WTC11 (cell line): Measurements from ENCODE around the gene BTBD10. TPM values are rescaled to one million over a fixed set of nuclear protein-coding genes. Genes with fewer than 3 reads are reported as not detected.

ENCODE experiments used
- ATAC-seq: fragments of 200-7000 bp; cut with Tn5 transposase; 2 replicates; pipeline ENCODE4 v1.10.0; 2021; ENCODE audit warnings: mild to moderate bottlenecking, moderate library complexity
- CTCF ChIA-PET: fragments of 300-600 bp; sonication (Branson Sonifier 250); formaldehyde crosslinking; loops from one replicate; lab custom pipeline; 2021; ENCODE audit warnings: antibody characterized with exemption; lab: Charles Lee
- POLR2A ChIA-PET: fragments of 350-600 bp; sonication (Branson Sonifier 250); formaldehyde crosslinking; loops from one replicate; lab custom pipeline; 2021; ENCODE audit warnings: antibody characterized with exemption; lab: Charles Lee
- DNase-seq: peaks from one replicate; pipeline ENCODE4 v3.0.0; 2021; ENCODE audit warnings: low spot score
- H3K27ac Mint-ChIP-seq: 2 replicates; pipeline ENCODE4 v1.8.0; 2021; ENCODE audit warnings: mixed read lengths
- H3K27me3 Mint-ChIP-seq: 2 replicates; pipeline ENCODE4 v1.8.0; 2021; ENCODE audit warnings: low read depth, mild to moderate bottlenecking, moderate library complexity, mixed read lengths
- H3K36me3 Mint-ChIP-seq: 2 replicates; pipeline ENCODE4 v1.8.0; 2021; ENCODE audit warnings: mixed read lengths
- H3K4me1 Mint-ChIP-seq: 2 replicates; pipeline ENCODE4 v1.8.0; 2022; ENCODE audit warnings: mixed read lengths
- H3K4me3 Mint-ChIP-seq: 2 replicates; pipeline ENCODE4 v1.8.0; 2021; ENCODE audit warnings: mild to moderate bottlenecking, moderate library complexity, mixed read lengths
- H3K9me3 Mint-ChIP-seq: 2 replicates; pipeline ENCODE4 v1.8.0; 2021; ENCODE audit warnings: mixed read lengths
- AFF4 ChIP-seq: sonication (generic); formaldehyde crosslinking; IDR thresholded peaks from 2 replicates; pipeline ENCODE4 v1.8.1; 2023; ENCODE audit warnings: mild to moderate bottlenecking, missing genetic modification reagents, borderline replicate concordance
- E2F4 ChIP-seq: sonication (generic); formaldehyde crosslinking; IDR thresholded peaks from 2 replicates; pipeline ENCODE4 v1.8.1; 2022; ENCODE audit warnings: low read depth, mild to moderate bottlenecking, moderate library complexity, missing genetic modification reagents, borderline replicate concordance
- ESRRA ChIP-seq: sonication (generic); formaldehyde crosslinking; IDR thresholded peaks from 2 replicates; pipeline ENCODE4 v1.8.1; 2022; ENCODE audit warnings: mild to moderate bottlenecking, missing genetic modification reagents, borderline replicate concordance
- ETV6 ChIP-seq: sonication (generic); formaldehyde crosslinking; IDR thresholded peaks from 2 replicates; pipeline ENCODE4 v1.8.1; 2022; ENCODE audit warnings: mild to moderate bottlenecking, missing genetic modification reagents
- FOXK1 ChIP-seq: sonication (generic); formaldehyde crosslinking; IDR thresholded peaks from 2 replicates; pipeline ENCODE4 v1.8.0; 2022; ENCODE audit warnings: mild to moderate bottlenecking, moderate library complexity, missing genetic modification reagents
- HMGA2 ChIP-seq: fragments of 250-450 bp; sonication (Bioruptor Pico); IDR thresholded peaks from 2 replicates; pipeline ENCODE4 v1.4.0; 2021; ENCODE audit warnings: mild to moderate bottlenecking, moderate library complexity
- JAZF1 ChIP-seq: fragments of 250-450 bp; sonication (Bioruptor Pico); IDR thresholded peaks from 2 replicates; pipeline ENCODE4 v1.9.0; 2021; ENCODE audit warnings: moderate library complexity, mild to moderate bottlenecking, inconsistent platforms
- NFE2L1 ChIP-seq: sonication (generic); formaldehyde crosslinking; IDR thresholded peaks from 2 replicates; pipeline ENCODE4 v1.8.1; 2023; ENCODE audit warnings: missing genetic modification reagents
- NR3C1 ChIP-seq: sonication (generic); formaldehyde crosslinking; conservative IDR thresholded peaks from 2 replicates; pipeline ENCODE4 v1.8.1; 2023; ENCODE audit warnings: low read depth, mild to moderate bottlenecking, missing genetic modification reagents
- OVOL2 ChIP-seq: fragments of 250-450 bp; sonication (Bioruptor Pico); IDR thresholded peaks from 2 replicates; pipeline ENCODE4 v1.9.0; 2021; ENCODE audit warnings: mild to moderate bottlenecking, borderline replicate concordance
- PREB ChIP-seq: sonication (generic); formaldehyde crosslinking; IDR thresholded peaks from 2 replicates; pipeline ENCODE4 v1.8.1; 2022; ENCODE audit warnings: mild to moderate bottlenecking, missing genetic modification reagents, moderate library complexity, borderline replicate concordance
- SP1 ChIP-seq: sonication (generic); formaldehyde crosslinking; conservative IDR thresholded peaks from 2 replicates; pipeline ENCODE4 v1.8.1; 2022; ENCODE audit warnings: missing genetic modification reagents
- ZNF138 ChIP-seq: sonication (generic); formaldehyde crosslinking; conservative IDR thresholded peaks from 2 replicates; pipeline ENCODE4 v1.8.1; 2022; ENCODE audit warnings: mild to moderate bottlenecking, moderate library complexity, missing genetic modification reagents
- ZNF232 ChIP-seq: sonication (generic); formaldehyde crosslinking; IDR thresholded peaks from 2 replicates; pipeline ENCODE4 v1.8.0; 2022; ENCODE audit warnings: mild to moderate bottlenecking, missing genetic modification reagents
- total RNA-seq: library from RNA; stranded (reverse); gene quantifications from 3 replicates; pipeline ENCODE4 v1.2.3, GENCODE V29; 2021
- TF ChIP-seq, protein P1 (sequence below): sonication (generic); formaldehyde crosslinking; IDR thresholded peaks from 2 replicates; pipeline ENCODE4 v1.8.1; 2023; ENCODE audit warnings: mild to moderate bottlenecking, missing genetic modification reagents, moderate library complexity
- TF ChIP-seq, protein P2 (sequence below): fragments of 250-450 bp; sonication (Bioruptor Pico); IDR thresholded peaks from 2 replicates; pipeline ENCODE4 v1.9.0; 2021; ENCODE audit warnings: moderate library complexity, mild to moderate bottlenecking, inconsistent platforms, borderline replicate concordance
- TF ChIP-seq, protein P3 (sequence below): sonication (generic); formaldehyde crosslinking; IDR thresholded peaks from 2 replicates; pipeline ENCODE4 v1.8.0; 2022; ENCODE audit warnings: mild to moderate bottlenecking, missing genetic modification reagents
- TF ChIP-seq, protein P4 (sequence below): sonication (generic); formaldehyde crosslinking; conservative IDR thresholded peaks from 2 replicates; pipeline ENCODE4 v1.8.1; 2023; ENCODE audit warnings: mild to moderate bottlenecking, low read depth, missing genetic modification reagents, moderate library complexity

The BTBD10 gene
- total RNA-seq, 1 experiment from 2014 or later: 19.4 TPM

DNA sequence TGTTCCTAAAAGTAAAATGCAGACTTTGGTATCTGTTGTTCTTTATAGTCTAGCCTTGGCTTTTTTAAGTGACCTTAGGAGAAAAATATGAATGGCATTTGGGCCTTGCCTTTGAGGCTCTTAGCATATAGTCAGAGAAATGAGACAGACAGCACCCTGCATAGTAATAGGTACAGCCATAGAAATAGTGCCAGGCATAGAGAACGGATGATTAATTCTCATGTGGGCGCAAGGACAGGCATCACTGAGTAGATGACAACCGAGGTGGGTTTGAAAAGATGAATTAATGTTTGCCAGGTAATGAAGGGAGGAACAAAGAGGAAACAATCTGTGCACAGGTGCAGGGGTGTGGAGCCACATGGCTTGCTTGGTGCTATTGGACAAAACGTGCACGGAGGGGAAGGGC is 95.0 kb downstream of the BTBD10 start (continued):
- TF ChIP-seq AFF4: no peak
- no peak for TF ChIP-seq ETV6 (CRISPR knock-in tag)
- TF ChIP-seq, protein P1, sequence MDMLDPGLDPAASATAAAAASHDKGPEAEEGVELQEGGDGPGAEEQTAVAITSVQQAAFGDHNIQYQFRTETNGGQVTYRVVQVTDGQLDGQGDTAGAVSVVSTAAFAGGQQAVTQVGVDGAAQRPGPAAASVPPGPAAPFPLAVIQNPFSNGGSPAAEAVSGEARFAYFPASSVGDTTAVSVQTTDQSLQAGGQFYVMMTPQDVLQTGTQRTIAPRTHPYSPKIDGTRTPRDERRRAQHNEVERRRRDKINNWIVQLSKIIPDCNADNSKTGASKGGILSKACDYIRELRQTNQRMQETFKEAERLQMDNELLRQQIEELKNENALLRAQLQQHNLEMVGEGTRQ (CRISPR knock-in tag): no peak
- TF ChIP-seq ZNF138: no peak
- no peak for TF ChIP-seq JAZF1
- TF ChIP-seq, protein P2, sequence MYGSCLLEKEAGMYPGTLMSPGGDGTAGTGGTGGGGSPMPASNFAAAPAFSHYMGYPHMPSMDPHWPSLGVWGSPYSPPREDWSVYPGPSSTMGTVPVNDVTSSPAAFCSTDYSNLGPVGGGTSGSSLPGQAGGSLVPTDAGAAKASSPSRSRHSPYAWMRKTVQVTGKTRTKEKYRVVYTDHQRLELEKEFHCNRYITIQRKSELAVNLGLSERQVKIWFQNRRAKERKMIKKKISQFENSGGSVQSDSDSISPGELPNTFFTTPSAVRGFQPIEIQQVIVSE: no peak
- TF ChIP-seq ZNF232 (CRISPR knock-in tag): no peak
- no peak for TF ChIP-seq E2F4 (CRISPR knock-in tag)

DNA sequence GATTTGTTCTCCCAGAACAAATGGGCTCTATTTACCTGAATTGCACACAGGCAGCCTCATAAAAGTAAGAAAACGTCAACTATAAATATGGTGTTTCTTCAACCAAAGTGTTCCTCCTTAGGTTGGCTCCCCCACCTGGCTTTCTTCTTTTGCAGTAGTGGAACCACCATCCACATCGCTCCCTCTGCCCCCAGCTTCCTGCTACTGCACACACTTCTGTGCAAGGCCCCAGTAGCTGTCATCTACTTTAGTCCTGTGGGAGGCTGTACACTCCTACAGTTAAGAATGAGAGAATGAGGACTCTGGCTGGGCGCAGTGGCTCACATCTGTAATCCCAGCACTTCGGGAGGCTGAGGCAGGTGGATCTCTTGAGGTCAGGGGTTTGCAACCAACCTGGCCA is 95.9 kb downstream of the BTBD10 start:
- no peak for ATAC-seq
- ChIA-PET POLR2A (interaction anchor here (0.6 kb wide), 1 partner anchor 153 kb away, joined by 4 read pairs; no protein-coding TSS in a partner anchor), CTCF (interaction anchor here (0.5 to 1.4 kb wide), 5 partner anchors 9 to 697 kb away, joined by 3 to 5 read pairs (median 4); no protein-coding TSS in a partner anchor)
- no peaks in the 10 kb centered on the region for H3K4me1 Mint-ChIP-seq
- H3K36me3 Mint-ChIP-seq: no peaks in the 10 kb centered on the region
- H3K27ac Mint-ChIP-seq: no peak overlapping the region
- DNase-seq: no peak
- no peak overlapping the region for H3K4me3 Mint-ChIP-seq
- H3K27me3 Mint-ChIP-seq: no peaks in the 10 kb centered on the region
- H3K9me3 Mint-ChIP-seq: no peaks in the 10 kb centered on the region
- no peak for TF ChIP-seq ZNF232 (CRISPR knock-in tag)
- TF ChIP-seq HMGA2 (CRISPR knock-in tag): no peak
- TF ChIP-seq, protein P2: no peak
- no peak for TF ChIP-seq FOXK1
- TF ChIP-seq, protein P3, sequence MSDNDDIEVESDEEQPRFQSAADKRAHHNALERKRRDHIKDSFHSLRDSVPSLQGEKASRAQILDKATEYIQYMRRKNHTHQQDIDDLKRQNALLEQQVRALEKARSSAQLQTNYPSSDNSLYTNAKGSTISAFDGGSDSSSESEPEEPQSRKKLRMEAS (CRISPR knock-in tag): no peak
- no peak for TF ChIP-seq SP1 (CRISPR knock-in tag)
- TF ChIP-seq AFF4: no peak
- no peak for TF ChIP-seq ESRRA (CRISPR knock-in tag)
- TF ChIP-seq PREB (CRISPR knock-in tag): no peak
- no peak for TF ChIP-seq NR3C1 (CRISPR knock-in tag)
- no peak for TF ChIP-seq NFE2L1 (CRISPR knock-in tag)
- TF ChIP-seq, protein P4, sequence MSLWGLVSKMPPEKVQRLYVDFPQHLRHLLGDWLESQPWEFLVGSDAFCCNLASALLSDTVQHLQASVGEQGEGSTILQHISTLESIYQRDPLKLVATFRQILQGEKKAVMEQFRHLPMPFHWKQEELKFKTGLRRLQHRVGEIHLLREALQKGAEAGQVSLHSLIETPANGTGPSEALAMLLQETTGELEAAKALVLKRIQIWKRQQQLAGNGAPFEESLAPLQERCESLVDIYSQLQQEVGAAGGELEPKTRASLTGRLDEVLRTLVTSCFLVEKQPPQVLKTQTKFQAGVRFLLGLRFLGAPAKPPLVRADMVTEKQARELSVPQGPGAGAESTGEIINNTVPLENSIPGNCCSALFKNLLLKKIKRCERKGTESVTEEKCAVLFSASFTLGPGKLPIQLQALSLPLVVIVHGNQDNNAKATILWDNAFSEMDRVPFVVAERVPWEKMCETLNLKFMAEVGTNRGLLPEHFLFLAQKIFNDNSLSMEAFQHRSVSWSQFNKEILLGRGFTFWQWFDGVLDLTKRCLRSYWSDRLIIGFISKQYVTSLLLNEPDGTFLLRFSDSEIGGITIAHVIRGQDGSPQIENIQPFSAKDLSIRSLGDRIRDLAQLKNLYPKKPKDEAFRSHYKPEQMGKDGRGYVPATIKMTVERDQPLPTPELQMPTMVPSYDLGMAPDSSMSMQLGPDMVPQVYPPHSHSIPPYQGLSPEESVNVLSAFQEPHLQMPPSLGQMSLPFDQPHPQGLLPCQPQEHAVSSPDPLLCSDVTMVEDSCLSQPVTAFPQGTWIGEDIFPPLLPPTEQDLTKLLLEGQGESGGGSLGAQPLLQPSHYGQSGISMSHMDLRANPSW (CRISPR knock-in tag): no peak
- TF ChIP-seq, protein P1 (CRISPR knock-in tag): no peak
- no peak for TF ChIP-seq OVOL2 (CRISPR knock-in tag)
